ENCODE data around the gene CDCA4.

Gene CDCA4

DNA sequence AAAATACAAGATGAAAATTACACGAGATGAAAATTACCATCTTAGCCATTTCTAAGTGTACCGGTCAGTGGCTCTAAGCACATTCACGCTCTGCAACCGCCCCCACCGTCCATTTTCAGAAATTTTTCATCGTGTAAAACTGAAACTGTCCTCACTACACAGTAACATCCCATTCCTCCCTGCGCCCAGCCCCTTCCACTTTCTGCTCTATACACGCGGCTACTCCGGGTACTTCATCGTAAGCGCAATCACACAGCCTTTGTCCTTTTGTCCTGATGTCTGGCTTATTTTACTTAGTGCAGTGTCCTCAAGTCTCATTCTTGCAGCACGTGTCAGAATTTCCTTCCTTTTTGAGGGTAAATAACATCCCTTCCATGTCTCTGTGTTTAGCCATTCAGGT, 47.9 kb upstream of the CDCA4 start:
- Histone ChIP-seq H3K4me2 (ENCODE audit: low read depth, low read length, poor library complexity, severe bottlenecking) (no peak overlapping the region), H3K9ac (ENCODE audit: low read length) (no peak overlapping the region), H3K27me3 (ENCODE audit: low read length) (no peaks in the 10 kb centered on the region), H2AFZ (ENCODE audit: low read depth, low read length, severe bottlenecking) (no peak overlapping the region), H3K27ac (ENCODE audit: low read depth, low read length) (no peak overlapping the region), H3K4me3 (ENCODE audit: insufficient read depth, low read length, poor library complexity, severe bottlenecking) (no peak overlapping the region), H3K9me3 (ENCODE audit: insufficient read depth, low read length) (no peaks in the 10 kb centered on the region), H3F3A (ENCODE audit: insufficient read depth) (no peaks in the 10 kb centered on the region), H3K9me2 (replicated peaks; ENCODE audit: insufficient read depth, low read length) (no peaks in the 10 kb centered on the region), H3K36me3 (ENCODE audit: low read length) (no peaks in the 10 kb centered on the region), H4K20me1 (ENCODE audit: low read depth, low read length) (no peaks in the 10 kb centered on the region), H3K79me2 (ENCODE audit: insufficient read depth, low read length) (no peaks in the 10 kb centered on the region)
- TF ChIP-seq, protein P1, sequence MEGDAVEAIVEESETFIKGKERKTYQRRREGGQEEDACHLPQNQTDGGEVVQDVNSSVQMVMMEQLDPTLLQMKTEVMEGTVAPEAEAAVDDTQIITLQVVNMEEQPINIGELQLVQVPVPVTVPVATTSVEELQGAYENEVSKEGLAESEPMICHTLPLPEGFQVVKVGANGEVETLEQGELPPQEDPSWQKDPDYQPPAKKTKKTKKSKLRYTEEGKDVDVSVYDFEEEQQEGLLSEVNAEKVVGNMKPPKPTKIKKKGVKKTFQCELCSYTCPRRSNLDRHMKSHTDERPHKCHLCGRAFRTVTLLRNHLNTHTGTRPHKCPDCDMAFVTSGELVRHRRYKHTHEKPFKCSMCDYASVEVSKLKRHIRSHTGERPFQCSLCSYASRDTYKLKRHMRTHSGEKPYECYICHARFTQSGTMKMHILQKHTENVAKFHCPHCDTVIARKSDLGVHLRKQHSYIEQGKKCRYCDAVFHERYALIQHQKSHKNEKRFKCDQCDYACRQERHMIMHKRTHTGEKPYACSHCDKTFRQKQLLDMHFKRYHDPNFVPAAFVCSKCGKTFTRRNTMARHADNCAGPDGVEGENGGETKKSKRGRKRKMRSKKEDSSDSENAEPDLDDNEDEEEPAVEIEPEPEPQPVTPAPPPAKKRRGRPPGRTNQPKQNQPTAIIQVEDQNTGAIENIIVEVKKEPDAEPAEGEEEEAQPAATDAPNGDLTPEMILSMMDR (IDR thresholded peaks at IDR 0.05; ENCODE audit: insufficient read depth, low read length, poor library complexity, severe bottlenecking): no peak
- TF ChIP-seq EZH2phosphoT487 (conservative IDR thresholded peaks at IDR 0.05; ENCODE audit: low read length): no peak

DNA sequence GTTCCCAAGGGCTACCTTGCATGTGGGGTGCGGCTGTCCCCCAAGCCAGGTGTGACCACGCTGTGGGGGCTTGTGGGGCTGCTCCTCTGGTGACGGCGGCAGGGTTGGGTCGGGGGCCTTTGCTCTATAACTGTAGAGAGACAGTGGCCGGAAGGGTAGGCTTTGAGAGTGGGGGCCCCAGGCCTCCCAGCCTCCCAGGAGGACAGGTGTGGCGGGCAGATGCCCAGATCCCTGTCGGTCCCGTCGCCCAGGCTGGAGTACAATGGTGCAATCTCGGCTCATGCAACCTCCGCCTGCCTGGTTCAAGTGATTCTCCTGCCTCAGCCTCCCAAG, 47.1 kb upstream of the CDCA4 start:
- Histone ChIP-seq H3K4me3 (ENCODE audit: insufficient read depth, low read length, poor library complexity, severe bottlenecking) (no peak overlapping the region), H3K4me2 (ENCODE audit: low read depth, low read length, poor library complexity, severe bottlenecking) (no peak overlapping the region), H4K20me1 (ENCODE audit: low read depth, low read length) (no peaks in the 10 kb centered on the region), H2AFZ (ENCODE audit: low read depth, low read length, severe bottlenecking) (no peak overlapping the region), H3K27ac (ENCODE audit: low read depth, low read length) (no peak overlapping the region), H3K9me3 (ENCODE audit: insufficient read depth, low read length) (no peaks in the 10 kb centered on the region), H3K79me2 (ENCODE audit: insufficient read depth, low read length) (no peaks in the 10 kb centered on the region), H3K9ac (ENCODE audit: low read length) (no peak overlapping the region), H3K27me3 (ENCODE audit: low read length) (no peaks in the 10 kb centered on the region), H3K9me2 (replicated peaks; ENCODE audit: insufficient read depth, low read length) (no peaks in the 10 kb centered on the region), H3K36me3 (ENCODE audit: low read length) (no peaks in the 10 kb centered on the region), H3F3A (ENCODE audit: insufficient read depth) (no peaks in the 10 kb centered on the region)
- TF ChIP-seq, protein P1 (IDR thresholded peaks at IDR 0.05; ENCODE audit: insufficient read depth, low read length, poor library complexity, severe bottlenecking): no peak
- TF ChIP-seq EZH2phosphoT487 (conservative IDR thresholded peaks at IDR 0.05; ENCODE audit: low read length): no peak

DNA sequence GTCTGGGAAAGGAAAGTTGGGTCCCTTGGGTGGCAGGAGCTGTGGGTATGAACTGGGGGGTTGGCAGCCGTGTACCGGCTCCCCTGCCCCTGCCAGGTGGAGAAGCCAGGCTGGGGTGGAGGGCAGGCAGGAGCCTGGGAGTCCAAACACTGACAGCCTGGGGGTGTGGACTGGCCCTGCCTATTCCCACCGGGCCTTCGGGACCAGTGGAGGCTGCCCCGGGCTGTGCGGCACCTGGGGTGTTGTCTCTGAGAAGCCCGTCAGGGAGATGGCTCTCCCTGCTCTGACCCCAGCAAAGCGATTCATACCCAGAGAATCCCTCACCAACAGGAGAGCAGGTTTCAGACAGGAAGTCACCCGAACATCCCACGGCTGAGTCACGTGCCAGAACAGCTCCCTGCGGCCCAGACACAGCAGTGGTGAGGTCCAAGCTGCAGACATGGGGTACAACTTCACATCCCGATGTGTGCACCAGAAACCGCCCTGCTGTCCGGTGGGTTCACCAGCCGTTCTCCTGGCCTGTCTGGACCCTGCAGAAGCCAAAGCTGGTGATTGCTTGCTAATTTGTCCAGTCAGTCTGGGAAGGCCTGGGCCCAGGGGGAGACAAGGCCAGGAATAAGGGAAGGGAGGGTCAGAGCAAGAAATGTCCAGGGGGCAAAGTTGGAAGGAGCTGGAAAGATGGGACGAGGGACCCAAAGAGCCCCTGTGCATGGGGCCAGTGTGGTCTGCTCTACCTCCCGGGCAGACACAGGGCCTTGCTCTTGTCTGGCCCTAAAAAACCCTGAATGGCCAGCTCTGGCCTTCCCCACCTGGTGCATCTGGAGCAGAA, 46.5 kb upstream of the CDCA4 start:
- Histone ChIP-seq H3K36me3 (ENCODE audit: low read length) (no peaks in the 10 kb centered on the region), H3K4me3 (ENCODE audit: insufficient read depth, low read length, poor library complexity, severe bottlenecking) (no peak overlapping the region), H3K9me3 (ENCODE audit: insufficient read depth, low read length) (no peaks in the 10 kb centered on the region), H3K79me2 (ENCODE audit: insufficient read depth, low read length) (no peaks in the 10 kb centered on the region), H2AFZ (ENCODE audit: low read depth, low read length, severe bottlenecking) (no peak overlapping the region), H3K27me3 (ENCODE audit: low read length) (no peaks in the 10 kb centered on the region), H3K27ac (ENCODE audit: low read depth, low read length) (no peak overlapping the region), H4K20me1 (ENCODE audit: low read depth, low read length) (no peaks in the 10 kb centered on the region), H3K9ac (ENCODE audit: low read length) (no peak overlapping the region), H3K4me2 (ENCODE audit: low read depth, low read length, poor library complexity, severe bottlenecking) (no peak overlapping the region), H3K9me2 (replicated peaks; ENCODE audit: insufficient read depth, low read length) (no peaks in the 10 kb centered on the region), H3F3A (ENCODE audit: insufficient read depth) (no peaks in the 10 kb centered on the region)
- TF ChIP-seq, protein P1 (IDR thresholded peaks at IDR 0.05; ENCODE audit: insufficient read depth, low read length, poor library complexity, severe bottlenecking): no peak
- TF ChIP-seq EZH2phosphoT487 (conservative IDR thresholded peaks at IDR 0.05; ENCODE audit: low read length): no peak
